GM18951 (cell line): ENCODE data around the gene FAM180A.

ENCODE experiments used
- POLR2A ChIP-seq: IDR thresholded peaks from 4 replicates; pipeline ENCODE4 v1.6.1; 2011; ENCODE audit warnings: mild to moderate bottlenecking; ENCODE audit not compliant: insufficient read length, insufficient read depth; ENCODE audit errors: extremely low read depth
- in situ Hi-C: fragments of 300-500 bp; cut with MboI; formaldehyde crosslinking; loops from one replicate; pipeline ENCODE4 v1.12.0; 2022; ENCODE audit warnings: low sequenced_read_pairs, mixed read lengths, inconsistent platforms; ENCODE audit not compliant: unreplicated experiment

The FAM180A gene

DNA sequence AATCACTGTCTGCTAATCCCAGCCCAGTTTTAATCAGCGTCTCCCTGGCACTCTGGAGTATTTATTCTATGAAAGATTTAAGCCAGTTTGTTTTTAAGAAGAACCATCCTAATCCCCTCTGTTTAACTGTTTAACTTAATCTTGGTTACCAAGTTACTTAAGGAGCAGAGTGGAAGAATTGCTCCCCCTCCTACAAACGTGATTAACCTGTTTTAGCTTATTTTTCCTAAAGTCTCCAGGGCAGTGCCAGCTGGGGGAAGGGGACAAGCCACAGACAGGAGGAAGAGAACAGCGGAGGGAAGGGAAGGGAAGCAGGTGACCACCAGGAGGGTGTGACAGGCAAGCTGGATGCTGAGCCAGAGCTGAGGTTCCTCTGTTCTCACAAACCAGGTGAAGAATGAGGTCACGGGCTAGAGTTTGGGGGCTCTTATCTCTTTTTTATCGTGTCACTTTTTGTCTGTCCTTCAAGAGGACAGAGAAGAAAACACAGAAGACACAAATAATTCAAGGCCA is 22.3 kb downstream of the FAM180A start:
- no peak for TF ChIP-seq POLR2A
- in situ Hi-C loops: no loop called here

DNA sequence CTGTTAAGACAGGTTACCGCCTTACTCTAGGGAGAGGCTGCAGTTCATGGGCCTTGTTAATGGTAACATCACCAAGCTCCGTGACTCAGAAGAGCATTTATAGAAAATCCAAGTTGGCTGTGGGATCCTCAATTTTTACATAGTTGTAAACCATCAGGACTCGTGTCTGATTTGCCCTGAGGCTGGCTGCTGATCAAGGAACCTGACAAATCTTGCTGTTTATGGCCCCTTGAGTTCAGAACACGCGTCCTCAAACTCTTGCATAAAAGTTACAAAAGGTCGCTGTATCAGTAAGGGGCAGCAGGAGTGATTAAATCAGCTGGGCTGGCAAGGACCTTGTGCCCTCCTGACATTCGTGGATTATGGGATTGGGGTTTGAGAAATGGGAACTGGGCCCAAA is 25.2 kb downstream of the FAM180A start:
- in situ Hi-C loops: no loop called here
- no peak for TF ChIP-seq POLR2A

GRCh38 chr7:135721198-135721820 is 27.3 kb downstream of the FAM180A start:
- in situ Hi-C loops: no loop called here
- no peak for TF ChIP-seq POLR2A

GRCh38 chr7:135719688-135720087 is 28.9 kb downstream of the FAM180A start:
- in situ Hi-C loops: no loop called here
- TF ChIP-seq POLR2A: no peak

GRCh38 chr7:135718794-135719437 is 29.7 kb downstream of the FAM180A start:
- in situ Hi-C loops: no loop called here

DNA sequence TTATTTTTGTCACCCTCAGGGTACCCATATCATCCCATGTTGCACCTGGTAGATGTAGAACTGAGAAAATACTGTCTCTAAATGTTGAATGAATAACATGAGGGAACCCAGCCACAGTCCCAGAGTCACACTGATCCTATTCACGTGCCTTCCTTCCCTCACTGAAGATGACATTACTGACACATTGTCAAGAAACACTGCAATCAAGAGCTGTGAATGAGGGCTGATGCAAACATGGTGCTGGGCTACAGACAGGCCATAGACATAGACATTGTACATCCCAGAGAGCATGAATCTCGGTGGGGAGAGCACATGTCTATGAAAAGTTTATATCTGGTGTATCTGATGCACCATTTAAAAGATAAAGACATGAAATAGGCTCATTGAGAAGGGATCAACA is 30.4 kb downstream of the FAM180A start:
- no peak for TF ChIP-seq POLR2A
- in situ Hi-C loops: no loop called here

More at GRCh38 chr7:135718794-135719437, 29.7 kb downstream of the FAM180A start:
- TF ChIP-seq POLR2A: no peak

GRCh38 chr7:135717693-135718092 is 30.9 kb downstream of the FAM180A start:
- in situ Hi-C loops: no loop called here
- TF ChIP-seq POLR2A: no peak

GRCh38 chr7:135716677-135717238 is 31.9 kb downstream of the FAM180A start:
- TF ChIP-seq POLR2A: no peak
- in situ Hi-C loops: no loop called here

DNA sequence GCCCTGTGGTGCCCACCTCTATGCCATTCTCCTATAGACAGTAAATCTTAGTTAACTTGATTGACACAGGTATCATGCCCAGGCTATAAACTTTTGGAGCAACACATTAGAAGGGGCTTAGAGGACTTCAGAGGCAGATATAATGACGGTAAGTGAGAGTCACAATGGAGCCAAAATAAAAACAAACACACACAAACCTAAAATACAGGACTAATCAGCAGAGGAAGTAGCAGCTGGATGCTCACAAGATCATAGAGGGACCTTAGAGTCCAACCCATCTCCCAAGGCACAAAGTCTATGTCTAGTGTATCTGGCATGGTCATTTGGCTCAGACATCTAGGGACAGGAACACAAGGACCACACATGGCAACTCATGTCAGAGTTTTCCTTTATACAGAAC is 32.9 kb downstream of the FAM180A start:
- in situ Hi-C loops: no loop called here
- TF ChIP-seq POLR2A: no peak

DNA sequence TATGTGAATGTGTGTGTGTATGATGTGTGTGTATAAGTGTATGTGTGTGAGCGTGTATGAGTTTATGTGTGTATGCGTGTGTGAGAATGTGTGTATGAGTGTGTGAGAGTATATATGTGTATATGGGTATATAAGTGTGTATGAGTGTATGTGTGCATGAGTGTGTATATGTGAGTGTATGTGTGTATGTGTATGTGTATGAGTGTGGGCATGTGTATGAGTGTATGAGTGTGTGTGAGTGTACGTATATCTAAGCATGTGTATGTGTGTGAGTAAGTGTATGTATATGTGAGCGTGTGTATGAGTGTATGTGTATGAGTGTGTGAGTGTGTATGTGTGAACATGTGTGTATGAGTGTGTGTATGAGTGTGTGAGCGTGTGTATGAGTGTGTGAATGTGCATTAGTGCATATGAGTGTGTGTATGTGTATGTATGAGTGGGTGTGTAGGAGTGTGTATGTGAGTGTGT is 33.5 kb downstream of the FAM180A start:
- in situ Hi-C loops: no loop called here
- TF ChIP-seq POLR2A: no peak

- TF ChIP-seq POLR2A: no peak
These were observed 34.0 kb downstream of the FAM180A start for GRCh38 chr7:135714534-135715009.

GRCh38 chr7:135713836-135714470 is 34.7 kb downstream of the FAM180A start:
- no peak for TF ChIP-seq POLR2A
- in situ Hi-C loops: no loop called here

More at GRCh38 chr7:135714534-135715009, 34.0 kb downstream of the FAM180A start:
- in situ Hi-C loops: no loop called here

- in situ Hi-C loops: no loop called here
- TF ChIP-seq POLR2A: no peak
These were observed 35.8 kb downstream of the FAM180A start for GRCh38 chr7:135712796-135713195.
